ENCODE data around the gene GALNT14. TPM values are rescaled to one million over a fixed set of nuclear protein-coding genes. Genes with fewer than 3 reads are reported as not detected.

Gene GALNT14
- total and polyA plus RNA-seq, 2 of the 8 experiments (the other 6 are each of a cell fraction or from before 2014, with no cell fraction given), result 13.0 to 13.7 TPM

GRCh38 chr2:30860726-30861125 lies 277.5 kb downstream of the GALNT14 start:
- Histone ChIP-seq H2BK20ac (ENCODE audit: low read length) (no peak overlapping the region), H3K14ac (ENCODE audit: insufficient read length) (no peak overlapping the region), H2BK120ac (replicated peaks; ENCODE audit: low read depth, low read length) (no peak overlapping the region), H3K27ac (ENCODE audit: low read depth, low read length) (no peak overlapping the region), H3K36me3 (ENCODE audit: control insufficient read depth in 2 of 4, insufficient read depth in 4 of 4, low read length in 3 of 4) (peaks cover 0 to 2% (median 0%) of the 10 kb centered on the region in 4 experiments; a peak in 1 of 8 replicates), H2BK15ac (ENCODE audit: low read length) (no peak overlapping the region), H3K23ac (ENCODE audit: insufficient read length) (no peak overlapping the region), H3K27me3 (replicated peaks in 1 of 4; ENCODE audit: control insufficient read depth in 3 of 4, extremely low read depth in 1 of 4, insufficient read depth in 3 of 4, low read length in 3 of 4) (no peaks in the 10 kb centered on the region), H3K23me2 (ENCODE audit: low read depth, low read length) (no peaks in the 10 kb centered on the region), H2BK5ac (ENCODE audit: low read depth, low read length) (no peak overlapping the region), H4K8ac (ENCODE audit: extremely low read depth, insufficient read depth, low read length) (no peak overlapping the region), H3K79me2 (ENCODE audit: control insufficient read depth in 1 of 2, insufficient read depth in 2 of 2, low read length in 2 of 2) (no peaks in the 10 kb centered on the region), H3K9me3 (ENCODE audit: insufficient read depth in 2 of 2, low read depth in 1 of 2, low read length in 1 of 2) (no peaks in the 10 kb centered on the region), H3K56ac (replicated peaks; ENCODE audit: insufficient read length, low read depth, low read length) (no peak overlapping the region), H2BK12ac (ENCODE audit: low read depth, low read length) (no peak overlapping the region), H4K20me1 (replicated peaks in 1 of 2; ENCODE audit: control insufficient read depth in 1 of 2, insufficient read depth in 2 of 2, low read length in 2 of 2) (no peaks in the 10 kb centered on the region), H3K4me2 (ENCODE audit: insufficient read depth in 1 of 2, low read depth in 2 of 2, low read length in 2 of 2) (no peak overlapping the region), H3K18ac (ENCODE audit: extremely low read depth, low read length) (no peak overlapping the region), H4K5ac (ENCODE audit: insufficient read length, low read depth, low read length) (no peak overlapping the region), H2AFZ (ENCODE audit: low read length) (no peak overlapping the region), H3K9ac (replicated peaks in 1 of 4; ENCODE audit: extremely low read depth in 1 of 4, low read depth in 3 of 4, low read length in 3 of 4) (no peak overlapping the region), H3K4me3 (ENCODE audit: extremely low read depth in 1 of 4, insufficient read depth in 2 of 4, low read depth in 3 of 4, low read length in 4 of 4) (no peak overlapping the region), H3K4ac (replicated peaks; ENCODE audit: insufficient read length, low read depth, low read length) (no peak overlapping the region), H4K91ac (replicated peaks; ENCODE audit: insufficient read length, low read length) (no peak overlapping the region), H2AK5ac (ENCODE audit: low read depth, low read length) (no peak overlapping the region), H3K79me1 (ENCODE audit: low read depth, low read length) (no peaks in the 10 kb centered on the region), H3K4me1 (replicated peaks in 1 of 4; ENCODE audit: control insufficient read depth in 3 of 4, insufficient read depth in 4 of 4, low read length in 3 of 4) (no peaks in the 10 kb centered on the region)
- DNase-seq (ENCODE audit: low read depth in 1 of 2, low spot score in 2 of 2) (no peak), FAIRE-seq (no peak)
- WGBS, 2 experiments (ENCODE audit: extremely low coverage in 1 of 2, insufficient coverage in 1 of 2, insufficient read length in 1 of 2, insufficient replicate concordance in 2 of 2, low coverage in 1 of 2, low lambda C conversion rate in 2 of 2, missing lambda C conversion rate in 1 of 2), result 91% methylated on average over 4 of the region's 4 CpGs; no CpG with 5 or more reads in 1 of the 2 experiments
- ChIA-PET POLR2A (ENCODE audit: partially characterized antibody) (no interaction called here), CTCF (ENCODE audit: partially characterized antibody) (interaction anchor here (0.6 to 8.4 kb wide), 32 partner anchors 9 to 479 kb away, joined by 3 to 167 read pairs (median 5); no protein-coding TSS in a partner anchor)
- TF ChIP-seq TEAD4 (IDR thresholded peaks at IDR 0.05; ENCODE audit: low read depth, low read length), result no peak

Other genes with a start within 250 kb of the GALNT14 start
- 0.07 and 0.08 TPM in 2 replicates for gene CAPN14, start 79.1 kb upstream of the GALNT14 start, total RNA-seq (2021; fragmentation: NEBNext Ultra II Directional; extraction: Animal tissue kit (Norgen Biotek cat#: 25700))
- 0.05 TPM in 1 of 2 replicates, not detected in the other for gene CAPN14, start 79.1 kb upstream of the GALNT14 start, polyA plus RNA-seq (2011; rRNA removed)
- 12.0 TPM in 2 replicates for gene EHD3, start 95.7 kb upstream of the GALNT14 start, total RNA-seq (2021; fragmentation: NEBNext Ultra II Directional; extraction: Animal tissue kit (Norgen Biotek cat#: 25700))
- gene EHD3, start 95.7 kb upstream of the GALNT14 start, polyA plus RNA-seq (2011; rRNA removed), result 9.3 and 10.2 TPM in 2 replicates

Measured in H1 (cell line).